Lung (tissue), 12 donors: ENCODE data around the gene ALX4. TPM values are rescaled to one million over a fixed set of nuclear protein-coding genes. Genes with fewer than 3 reads are reported as not detected.

Experiments
- ATAC-seq: fragments of 200-7000 bp; cut with Tn5 transposase; one replicate; pipeline ENCODE4 v1.9.1; 2020; ENCODE audit warnings: moderate number of reproducible peaks; ENCODE audit not compliant: insufficient read depth, low FRiP score
- DNase-seq, 3 donors: peaks; one replicate each; pipeline ENCODE4 v3.0.0-alpha.2; 2013 to 2017
- H3K27ac ChIP-seq, 2 donors: one replicate each; pipeline ENCODE4 v1.5.1; 2013; ENCODE audit warnings: mild to moderate bottlenecking in 2 of 2, moderate library complexity in 2 of 2, control low read depth in 1 of 2, inconsistent platforms in 1 of 2, low read depth in 1 of 2, low read length in 1 of 2
- H3K27me3 ChIP-seq, 3 donors: one replicate each; pipeline ENCODE4 v1.5.1; 2013; ENCODE audit warnings: low read length in 2 of 3; ENCODE audit not compliant: control insufficient read depth in 3 of 3, insufficient read depth in 3 of 3
- H3K36me3 ChIP-seq, 4 donors: one replicate each; pipeline ENCODE4 v1.5.1; 2013; ENCODE audit warnings: low read length in 4 of 4, mild to moderate bottlenecking in 1 of 4, moderate library complexity in 1 of 4; ENCODE audit not compliant: control insufficient read depth in 4 of 4, insufficient read depth in 4 of 4
- H3K4me1 ChIP-seq, 5 donors: one replicate each; pipeline ENCODE4 v1.5.1; 2013; ENCODE audit warnings: low read length in 5 of 5, mild to moderate bottlenecking in 2 of 5, moderate library complexity in 1 of 5; ENCODE audit not compliant: control insufficient read depth in 5 of 5, insufficient read depth in 5 of 5
- H3K4me3 ChIP-seq: one replicate; pipeline ENCODE4 v1.5.1; 2013; ENCODE audit warnings: mild to moderate bottlenecking, control low read depth, moderate library complexity
- H3K9ac ChIP-seq, 2 donors: one replicate each; pipeline ENCODE4 v1.5.1; 2013; ENCODE audit warnings: low read length in 2 of 2, control low read depth in 1 of 2; ENCODE audit not compliant: insufficient read depth in 1 of 2
- H3K9me3 ChIP-seq, 4 donors: one replicate each; pipeline ENCODE4 v1.5.1; 2013; ENCODE audit warnings: low read length in 3 of 4, mild to moderate bottlenecking in 1 of 4, moderate library complexity in 1 of 4; ENCODE audit not compliant: control insufficient read depth in 4 of 4, insufficient read depth in 3 of 4
- WGBS, 2 donors: extraction: QIAGEN DNeasy Blood & Tissue Kit; methylation state at CpG; one replicate each; pipeline ENCODE4 v1.1.7; 2013; 5-methylcytosine and 5-hydroxymethylcytosine counted together
- polyA plus RNA-seq, 2 donors: library from polyadenylated mRNA; stranded (reverse); fragments of 200-250 nt; gene quantifications; one replicate each; pipeline ENCODE4 v1.2.1, GENCODE V29; 2013
- total RNA-seq, 2 donors: library from RNA; depleted of rRNA in 1 of 2; stranded (reverse); fragments of >200 nt in 1 of 2; gene quantifications; one replicate each; pipeline ENCODE4 v1.2.1, GENCODE V29; 2014 to 2021
- TF ChIP-seq, protein P1 (sequence below): IDR thresholded peaks from 2 replicates; pipeline ENCODE4 v1.5.1; 2012; ENCODE audit warnings: mild to moderate bottlenecking; ENCODE audit errors: control extremely low read depth, extremely low read depth
- donor health status: control.
- donor health status: control.
- donor health status: Bipolar disorder and iron deficiency.
- donor health status: healthy.
- donor health status: DM: yes; HTN: yes; CAD: no.

Gene ALX4
- total and polyA plus RNA-seq, 4 donors: 0.01 to 0.06 TPM; not detected in 2

DNA sequence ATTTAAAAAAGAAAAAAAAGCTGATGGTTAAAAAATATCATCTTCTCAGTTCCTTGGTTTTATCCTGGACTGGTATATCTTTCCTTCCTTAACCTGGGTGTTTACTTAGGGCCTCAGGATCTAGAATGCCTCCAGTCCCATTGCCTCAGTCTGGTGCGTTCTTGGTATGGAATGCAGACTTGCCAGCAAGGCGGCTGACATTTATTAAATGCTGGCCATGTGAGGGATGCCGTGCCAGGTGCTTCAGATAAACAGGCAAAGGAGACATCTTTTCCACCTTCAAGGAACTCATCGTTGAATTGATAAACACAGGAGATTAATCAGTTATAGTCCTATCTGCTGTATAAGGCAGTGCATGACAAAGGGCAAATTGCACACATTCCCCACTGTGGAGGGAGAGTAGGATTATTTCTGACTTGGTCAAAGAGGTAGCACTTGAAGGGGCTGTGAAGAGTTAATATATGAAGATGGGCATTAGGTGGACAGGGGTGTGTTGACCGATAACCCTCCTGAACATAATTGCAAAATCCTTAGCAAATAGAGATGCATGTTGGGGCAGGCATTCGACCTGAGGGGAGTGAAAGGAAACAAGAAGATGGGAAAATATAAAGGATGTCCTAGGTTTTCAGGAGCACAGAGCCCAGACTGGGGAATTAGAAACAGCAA lies 54.4 kb downstream of the ALX4 start:
- H3K9ac ChIP-seq: no peak overlapping the region
- H3K4me1 ChIP-seq: peaks cover 0 to 8% (median 0%) of the 10 kb centered on the region in 5 donors
- TF ChIP-seq, protein P1, sequence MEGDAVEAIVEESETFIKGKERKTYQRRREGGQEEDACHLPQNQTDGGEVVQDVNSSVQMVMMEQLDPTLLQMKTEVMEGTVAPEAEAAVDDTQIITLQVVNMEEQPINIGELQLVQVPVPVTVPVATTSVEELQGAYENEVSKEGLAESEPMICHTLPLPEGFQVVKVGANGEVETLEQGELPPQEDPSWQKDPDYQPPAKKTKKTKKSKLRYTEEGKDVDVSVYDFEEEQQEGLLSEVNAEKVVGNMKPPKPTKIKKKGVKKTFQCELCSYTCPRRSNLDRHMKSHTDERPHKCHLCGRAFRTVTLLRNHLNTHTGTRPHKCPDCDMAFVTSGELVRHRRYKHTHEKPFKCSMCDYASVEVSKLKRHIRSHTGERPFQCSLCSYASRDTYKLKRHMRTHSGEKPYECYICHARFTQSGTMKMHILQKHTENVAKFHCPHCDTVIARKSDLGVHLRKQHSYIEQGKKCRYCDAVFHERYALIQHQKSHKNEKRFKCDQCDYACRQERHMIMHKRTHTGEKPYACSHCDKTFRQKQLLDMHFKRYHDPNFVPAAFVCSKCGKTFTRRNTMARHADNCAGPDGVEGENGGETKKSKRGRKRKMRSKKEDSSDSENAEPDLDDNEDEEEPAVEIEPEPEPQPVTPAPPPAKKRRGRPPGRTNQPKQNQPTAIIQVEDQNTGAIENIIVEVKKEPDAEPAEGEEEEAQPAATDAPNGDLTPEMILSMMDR: no peak
- H3K9me3 ChIP-seq: peaks cover 0 to 5% (median 3%) of the 10 kb centered on the region in 4 donors
- no peaks in the 10 kb centered on the region for H3K27me3 ChIP-seq
- no peak overlapping the region for H3K27ac ChIP-seq
- WGBS, 2 donors: 66 to 76% methylated on average over 6 of the region's 6 CpGs
- ATAC-seq: no peak
- H3K4me3 ChIP-seq: no peak overlapping the region
- no peak for DNase-seq
- H3K36me3 ChIP-seq: no peaks in the 10 kb centered on the region

DNA sequence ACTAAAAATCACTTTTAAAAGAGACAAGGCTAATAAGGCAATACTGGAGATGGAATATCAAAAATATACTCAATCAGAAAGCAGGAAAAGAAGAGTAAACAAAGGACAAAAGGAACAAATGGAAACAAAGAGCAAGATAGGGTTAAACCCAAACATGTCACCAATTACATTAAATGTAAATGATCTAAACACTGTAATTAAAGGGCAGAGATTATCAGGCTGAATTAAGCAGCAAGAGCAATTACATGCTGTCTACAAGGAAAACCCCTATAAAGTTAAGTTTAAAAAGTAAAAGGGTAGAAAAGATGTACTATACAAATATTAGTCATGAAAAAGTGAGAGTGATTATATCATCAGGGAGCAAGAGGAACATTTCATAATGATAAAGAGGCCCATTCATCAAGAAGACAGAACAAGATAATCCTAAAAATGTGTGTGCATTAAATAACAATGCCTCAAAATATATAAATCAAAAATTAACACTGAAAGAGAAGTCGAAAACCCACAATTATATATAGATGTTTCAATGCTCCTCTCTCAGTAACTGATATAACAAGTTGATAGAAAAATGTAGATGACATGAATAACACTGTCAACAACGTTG lies 56.8 kb downstream of the ALX4 start:
- H3K27me3 ChIP-seq: no peaks in the 10 kb centered on the region
- H3K4me3 ChIP-seq: no peak overlapping the region
- H3K9ac ChIP-seq: no peak overlapping the region
- peaks cover 0 to 3% (median 0%) of the 10 kb centered on the region in 4 donors for H3K36me3 ChIP-seq
- WGBS, 2 donors: 95 to 99% methylated on average over 2 of the region's 2 CpGs
- peaks cover 0 to 8% (median 0%) of the 10 kb centered on the region in 5 donors for H3K4me1 ChIP-seq
- peaks cover 0 to 5% (median 3%) of the 10 kb centered on the region in 4 donors for H3K9me3 ChIP-seq
- H3K27ac ChIP-seq: no peak overlapping the region
- TF ChIP-seq, protein P1: no peak
- ATAC-seq (no peak), DNase-seq (no peak)

DNA sequence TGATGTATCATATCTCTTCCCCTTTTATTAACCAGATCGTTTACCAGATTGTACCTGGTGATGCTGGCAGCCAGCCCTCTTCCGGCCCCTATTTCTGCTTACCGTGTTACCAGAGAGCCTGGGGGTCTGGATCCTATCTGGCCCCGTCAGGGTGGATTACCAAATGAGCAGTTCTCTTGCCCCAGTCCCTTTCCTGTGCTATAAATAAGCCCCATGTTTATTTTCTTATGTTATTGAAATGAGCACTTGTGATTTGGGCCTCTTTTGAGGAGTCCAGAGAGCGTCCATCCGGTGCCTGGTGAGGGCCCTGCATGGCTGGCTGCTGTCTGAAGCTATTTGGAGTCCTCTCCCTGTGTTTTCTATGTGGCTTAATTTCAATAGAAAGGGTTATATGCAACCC lies 59.5 kb downstream of the ALX4 start:
- peaks cover 0 to 5% (median 3%) of the 10 kb centered on the region in 4 donors for H3K9me3 ChIP-seq
- peaks cover 0 to 3% (median 0%) of the 10 kb centered on the region in 4 donors for H3K36me3 ChIP-seq
- H3K27me3 ChIP-seq: no peaks in the 10 kb centered on the region
- H3K4me1 ChIP-seq: peaks cover 0 to 22% (median 0%) of the 10 kb centered on the region in 5 donors
- ATAC-seq: no peak
- TF ChIP-seq, protein P1: no peak
- no peak overlapping the region for H3K4me3 ChIP-seq
- no peak overlapping the region for H3K27ac ChIP-seq
- 90 to 93% methylated on average over 6 of the region's 6 CpGs for WGBS, 2 donors
- no peak overlapping the region for H3K9ac ChIP-seq
- no peak for DNase-seq
